ENCODE measurements around the gene MST1.

Gene MST1

DNA sequence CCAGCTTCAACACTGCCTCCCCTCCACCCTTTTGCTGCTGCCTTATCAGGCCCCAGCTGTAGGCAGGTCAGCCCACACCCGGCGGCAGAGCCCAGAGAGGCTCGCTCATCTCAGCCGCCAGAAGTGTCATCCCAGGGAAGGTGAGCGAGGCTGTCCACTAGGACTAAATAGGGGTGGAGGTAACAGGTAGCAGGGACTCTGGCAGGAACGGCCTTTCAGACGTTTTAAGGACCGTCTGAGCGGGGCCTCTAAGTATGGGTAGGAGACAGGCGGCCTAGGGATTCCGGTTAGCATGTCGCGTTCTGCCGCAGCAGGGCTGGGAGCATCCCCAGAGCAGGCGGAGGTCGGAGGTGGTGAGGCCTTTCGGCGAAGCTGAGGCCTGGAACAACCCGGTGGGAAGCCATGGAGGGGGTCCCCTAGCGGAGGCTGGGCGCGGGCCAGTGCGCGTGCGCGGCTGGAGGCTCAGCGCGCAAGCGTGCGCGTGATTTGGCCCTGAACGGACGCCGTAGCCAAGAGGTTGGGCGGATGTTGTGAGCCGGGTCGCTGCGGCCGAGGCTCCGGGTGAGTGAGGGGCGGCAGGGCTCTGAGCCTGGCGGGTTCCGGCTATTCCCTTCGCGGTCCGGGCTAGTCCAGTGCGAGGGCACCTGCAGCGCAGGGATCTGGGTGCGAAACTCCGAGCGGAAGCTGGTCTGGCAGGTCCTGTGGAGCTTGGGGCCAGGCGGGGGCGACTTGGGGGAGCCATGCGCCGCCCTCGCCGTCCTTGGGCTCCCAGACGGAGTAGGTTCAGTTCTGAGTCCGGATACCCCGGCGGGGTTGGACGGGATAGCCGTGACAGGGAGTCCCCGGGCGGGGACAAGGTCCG, at the start of gene MST1, which contains the start of gene RNF123:
MST1 (minus strand) TSS at position 429 of the 862 bp plus-strand sequence. CDS start 783 bp downstream, outside the sequence.
RNF123 (plus strand) TSS at position 512 of the 862 bp plus-strand sequence. CDS start 1,609 bp downstream, outside the sequence.
- no peak for DNase-seq

- no peak for DNase-seq
Measured at GRCh38 chr3:49738067-49738713, 48.9 kb upstream of the MST1 start.

DNA sequence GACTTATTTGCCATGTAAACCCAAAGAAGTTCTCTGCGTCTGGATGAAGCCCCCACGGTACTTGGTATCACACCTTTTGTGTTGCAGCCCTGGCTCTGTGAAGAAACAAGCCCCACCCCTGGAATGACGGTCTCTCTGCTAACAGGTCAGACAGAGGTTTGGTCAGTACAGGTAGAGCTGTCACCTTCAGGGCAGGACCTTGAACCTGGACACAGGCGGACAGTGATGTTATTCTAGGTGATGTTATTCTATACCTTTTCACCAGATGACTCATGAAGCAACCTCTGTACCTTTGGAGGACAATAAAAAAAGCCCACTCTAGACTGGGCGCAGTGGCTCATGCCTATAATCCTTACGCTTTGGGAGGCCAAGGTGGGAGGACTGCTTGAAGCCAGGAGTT, 45.5 kb upstream of the MST1 start:
- DNase-seq: no peak

DNA sequence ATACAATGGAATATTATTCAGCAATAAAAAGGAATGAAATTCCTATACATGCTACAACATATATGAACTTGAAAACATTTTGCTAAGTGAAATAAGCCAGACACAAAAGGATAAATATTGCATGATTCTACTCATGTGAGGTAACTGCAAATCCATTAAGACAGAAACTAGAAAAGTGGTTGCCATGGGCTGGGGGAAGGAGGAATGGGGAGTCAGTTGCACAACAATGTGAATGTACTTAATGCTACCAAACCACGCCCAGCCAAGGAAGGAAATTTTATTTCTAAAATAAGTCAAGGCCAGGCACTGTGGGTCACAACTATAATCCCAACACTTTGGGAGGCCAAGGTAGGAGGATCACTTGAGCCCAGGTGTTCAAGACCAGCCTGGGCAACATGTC, 44.3 kb upstream of the MST1 start:
- no peak for DNase-seq

DNA sequence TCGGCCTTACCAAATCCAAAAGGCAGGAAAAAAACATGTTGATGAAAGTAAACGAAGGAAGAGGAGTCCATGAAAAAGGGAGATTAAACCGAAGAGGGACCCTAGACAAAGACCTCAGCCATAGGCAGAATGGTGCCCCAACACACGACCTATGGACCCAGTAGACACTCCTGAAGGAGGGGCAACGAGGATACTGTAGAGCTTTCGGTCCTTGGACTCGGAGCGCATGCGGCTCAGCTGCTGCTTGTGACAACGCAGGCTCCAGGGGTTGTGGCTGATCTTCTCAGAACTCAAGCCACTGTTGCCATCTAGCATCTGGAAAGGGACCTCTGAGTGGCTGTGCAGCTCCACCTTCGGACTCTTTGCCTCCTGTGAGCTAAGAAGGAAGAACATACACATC, 43.3 kb upstream of the MST1 start:
- no peak for DNase-seq

DNA sequence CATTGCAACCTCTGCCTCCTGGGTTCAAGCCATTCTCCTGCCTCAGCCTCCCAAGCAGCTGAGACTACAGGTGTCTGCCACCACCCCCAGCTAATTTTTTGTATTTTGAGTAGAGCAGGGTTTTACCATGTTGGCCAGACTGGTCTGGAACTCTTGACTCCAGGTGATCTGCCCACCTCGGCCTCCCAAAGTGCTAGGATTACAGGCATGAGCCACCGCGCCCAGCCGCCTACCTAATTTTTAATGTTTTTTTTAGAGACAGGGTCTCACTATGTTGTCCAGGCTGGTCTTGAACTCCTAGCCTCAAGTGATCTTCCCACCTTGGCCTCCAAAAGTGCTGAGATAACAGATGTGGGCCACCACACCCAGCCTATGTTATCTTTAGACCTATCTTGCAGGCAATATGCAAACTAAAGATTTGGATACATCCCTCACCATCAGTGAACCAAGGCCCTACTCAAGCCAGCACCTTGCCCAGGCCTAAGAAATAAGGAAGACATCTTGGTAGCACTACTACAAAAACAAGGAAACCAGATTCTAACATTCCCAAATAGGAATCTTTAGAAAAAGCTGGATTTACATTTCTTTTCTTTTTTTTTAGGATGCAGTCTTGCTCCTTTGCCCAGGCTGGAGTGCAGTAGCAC, 40.8 kb upstream of the MST1 start:
- DNase-seq: no peak

DNA sequence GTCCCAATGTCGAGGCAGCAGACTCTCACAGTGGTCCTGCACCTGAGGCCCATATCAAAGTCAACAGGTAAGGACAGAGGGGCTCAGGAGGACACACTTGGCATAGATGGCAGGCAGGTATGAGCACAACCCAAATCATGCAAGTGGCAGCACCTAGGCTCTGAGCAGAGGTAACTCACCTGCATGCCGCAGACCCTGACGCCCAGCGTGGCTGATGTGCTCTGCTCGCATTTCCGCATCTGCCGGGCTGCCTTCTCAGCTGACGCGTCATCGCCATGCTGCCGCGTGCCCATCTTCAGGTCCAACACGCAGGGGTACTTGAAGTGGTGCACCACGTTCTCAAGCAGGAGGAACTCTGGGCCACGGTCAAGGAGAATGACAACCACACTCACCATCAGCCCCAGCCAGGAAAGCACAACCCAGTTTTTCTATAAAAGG, 38.7 kb upstream of the MST1 start:
- no peak for DNase-seq

GRCh38 chr3:49727154-49727923, 38.1 kb upstream of the MST1 start:
- DNase-seq: no peak

DNA sequence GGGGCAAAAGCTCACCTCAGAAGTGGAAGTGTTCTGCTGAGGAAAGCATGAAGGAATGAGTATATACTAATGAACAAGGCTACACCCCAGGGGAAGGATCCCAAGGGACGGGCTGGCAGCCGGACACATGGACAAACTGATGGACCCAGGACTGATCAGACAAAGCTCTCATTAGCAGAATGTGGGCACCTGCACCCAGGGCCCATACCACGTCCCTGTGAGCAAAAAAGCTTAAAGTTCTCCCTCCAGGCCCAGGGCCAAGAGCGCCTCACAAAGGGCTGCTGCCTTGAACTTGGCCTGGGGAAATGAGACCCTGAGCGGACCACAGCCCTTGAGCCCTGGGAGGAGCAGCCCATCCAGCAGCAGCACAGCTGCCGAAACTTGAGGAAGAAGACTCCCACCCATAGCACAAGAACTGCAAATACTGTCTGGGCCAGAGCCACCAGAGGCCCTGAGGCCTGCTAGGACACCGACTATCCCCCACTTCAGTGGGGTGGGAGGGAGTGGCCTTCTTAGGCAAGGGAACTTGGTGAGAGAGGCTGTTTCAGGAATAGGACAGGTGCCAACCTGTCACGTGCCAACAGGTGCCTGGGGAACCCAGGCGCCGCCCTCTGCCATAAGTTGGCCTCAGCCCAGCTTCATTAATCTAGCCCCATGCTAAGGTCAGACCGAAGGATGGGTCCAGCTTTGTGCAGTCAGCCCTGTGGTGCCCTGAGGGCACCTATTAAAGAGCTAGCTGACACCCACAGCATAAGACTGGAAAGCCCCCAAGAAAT, 36.8 kb upstream of the MST1 start:
- no peak for DNase-seq

DNA sequence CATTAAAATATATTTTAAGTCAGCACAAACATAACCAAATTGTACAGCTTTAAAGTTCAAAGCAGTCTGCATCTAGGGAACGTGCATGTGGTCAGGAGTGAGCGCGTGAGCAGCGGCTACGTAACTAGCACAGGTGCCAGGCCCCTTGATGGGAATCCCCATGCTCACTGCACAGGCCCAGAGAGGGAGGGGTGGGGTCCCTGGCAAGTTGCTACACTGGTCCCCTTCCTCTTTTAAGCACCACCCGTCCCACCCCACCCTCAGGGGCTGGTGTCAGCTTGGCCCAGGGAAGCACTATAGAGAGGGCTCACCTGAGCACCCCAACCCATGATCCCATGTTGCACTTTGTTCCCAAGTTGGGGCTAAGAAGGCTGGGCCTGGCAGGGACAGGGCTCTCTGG, 35.3 kb upstream of the MST1 start:
- no peak for DNase-seq

GRCh38 chr3:49723628-49724551, 34.6 kb upstream of the MST1 start, which contains the start of gene GMPPB:
Gene GMPPB (minus strand): TSS chr3:49723951. CDS start chr3:49723726, 225 bp downstream.
- peak; percentile 81 for DNase-seq

GRCh38 chr3:49723296-49723627, 34.0 kb upstream of the MST1 start:
- no peak for DNase-seq

DNA sequence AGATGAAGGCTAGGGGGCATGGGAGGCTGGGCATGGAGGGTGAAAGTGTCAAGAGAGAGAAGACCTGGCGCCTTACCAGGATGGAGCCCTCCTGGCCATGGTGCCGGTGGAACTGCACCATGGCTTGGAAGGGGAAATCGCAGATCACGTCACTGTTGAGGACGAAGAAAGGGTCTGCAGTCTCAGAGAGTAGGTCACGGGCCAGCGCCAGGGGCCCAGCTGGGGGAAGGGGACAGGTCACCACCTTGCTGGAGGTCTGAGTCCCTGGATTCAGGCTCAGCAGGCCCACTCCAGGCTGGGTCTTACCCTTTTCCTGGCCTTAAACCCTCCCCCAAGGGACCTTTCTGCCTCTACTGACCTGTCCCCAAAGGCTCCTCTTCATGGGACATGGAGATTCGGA, 33.6 kb upstream of the MST1 start:
- no peak for DNase-seq

GRCh38 chr3:49721896-49722781, 32.9 kb upstream of the MST1 start:
- no peak for DNase-seq

DNA sequence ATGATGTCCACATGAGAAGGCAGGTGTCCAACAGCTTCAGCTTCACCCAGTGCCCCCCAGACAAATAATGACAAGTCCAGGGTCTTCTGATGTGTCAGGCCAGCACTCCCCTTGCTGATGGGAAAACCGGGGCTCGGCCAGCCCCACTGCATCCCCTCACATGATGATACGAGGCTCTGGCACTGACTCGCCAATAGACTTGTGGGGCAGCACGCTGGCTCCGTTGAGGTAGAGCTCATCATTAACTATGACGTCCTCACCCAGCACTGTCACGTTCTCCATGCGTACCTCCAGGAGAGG, 32.3 kb upstream of the MST1 start:
- no peak for DNase-seq

GRCh38 chr3:49720855-49721595, 31.8 kb upstream of the MST1 start:
- no peak for DNase-seq

DNA sequence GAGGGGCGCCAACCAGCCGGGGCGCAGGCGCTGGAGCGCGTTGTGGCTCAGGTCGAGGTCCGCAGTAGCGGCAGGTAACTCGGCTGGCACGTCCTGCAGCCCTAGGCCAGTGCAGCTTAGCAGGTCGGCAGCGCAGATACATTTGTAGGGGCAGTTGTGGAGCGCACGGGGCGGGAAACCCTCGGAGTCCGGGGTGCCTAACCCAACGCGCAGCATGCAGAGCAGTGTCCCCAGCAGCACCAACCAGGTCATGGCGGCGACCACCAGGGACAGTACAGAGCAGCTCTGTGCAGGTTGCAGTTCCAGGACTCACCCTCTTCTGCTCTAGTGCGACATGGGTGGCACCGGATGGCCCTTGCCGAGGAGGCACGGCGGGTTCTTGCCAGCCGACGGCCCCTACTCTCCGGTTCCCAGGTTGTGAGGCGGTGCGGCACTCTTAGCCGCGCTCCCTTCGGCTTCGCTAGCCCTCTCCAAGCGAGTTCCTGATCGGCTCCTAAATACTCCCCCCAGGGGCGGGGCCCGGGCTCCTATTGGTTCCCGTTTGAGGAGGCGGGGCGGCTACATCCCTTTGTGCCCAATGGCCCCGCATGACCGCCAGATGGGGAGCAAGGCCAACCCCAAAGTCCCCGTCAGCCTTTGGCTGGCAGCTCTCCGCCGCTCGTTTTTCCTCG, 30.1 kb upstream of the MST1 start, which contains the start of gene AMIGO3:
AMIGO3 (minus strand) TSS at position 471 of the 671 bp plus-strand sequence; CDS start at position 252, 219 bp downstream.
- DNase-seq: no peak

- DNase-seq: no peak
Measured at GRCh38 chr3:49718858-49719213, 29.6 kb upstream of the MST1 start.
